Sigmoid colon (tissue), 7 donors: ENCODE results near the gene TRABD2B. TPM values are rescaled to one million over a fixed set of nuclear protein-coding genes. Genes with fewer than 3 reads are reported as not detected.
A peak's percentile ranks its signal among the peaks of the same experiment; 100 is the strongest.

Experiments
- DNase-seq: peaks from one replicate; pipeline ENCODE4 v3.0.0-alpha.2; 2019
- H3K27ac ChIP-seq, 4 donors: fragments of 200-600 bp; sonication (generic); one replicate each; pipeline ENCODE4 v1.5.1; 2016 to 2019; ENCODE audit warnings: mild to moderate bottlenecking in 1 of 4
- H3K27me3 ChIP-seq, 3 donors: fragments of 200-600 bp; sonication (generic); one replicate each; pipeline ENCODE4 v1.5.1; 2019; ENCODE audit warnings: mild to moderate bottlenecking in 1 of 3
- H3K36me3 ChIP-seq, 4 donors: fragments of 200-600 bp; sonication (generic); one replicate each; pipeline ENCODE4 v1.5.1; 2016 to 2019
- H3K4me1 ChIP-seq, 4 donors: fragments of 200-600 bp; sonication (generic); one replicate each; pipeline ENCODE4 v1.5.1; 2017 to 2019
- H3K4me3 ChIP-seq, 4 donors: fragments of 200-600 bp; sonication (generic); one replicate each; pipeline ENCODE4 v1.5.1; 2017 to 2019; ENCODE audit warnings: mild to moderate bottlenecking in 2 of 4, moderate library complexity in 1 of 4
- H3K9me3 ChIP-seq, 4 donors: fragments of 200-600 bp in 3 of 4; sonication (generic) in 3 of 4; one replicate each; pipeline versions ENCODE4 v1.5.1 to v1.6.1; 2013 to 2019
- CTCF ChIP-seq, 4 experiments: fragments of 450-650 bp in 3 of 4; fragments of 200-600 bp in 1 of 4; IDR thresholded peaks; one replicate each; pipeline ENCODE4 v1.5.1; 2016 to 2019; ENCODE audit warnings: antibody characterized with exemption in 4 of 4, mild to moderate bottlenecking in 3 of 4, moderate library complexity in 2 of 4
- EP300 ChIP-seq, 4 donors: sonication (generic); formaldehyde crosslinking; IDR thresholded peaks; one replicate each; pipeline ENCODE4 v1.6.1; 2017; ENCODE audit warnings: antibody characterized with exemption in 4 of 4
- POLR2A ChIP-seq, 2 donors: fragments of 450-650 bp; IDR thresholded peaks; one replicate each; pipeline ENCODE4 v1.6.1; 2016; ENCODE audit warnings: antibody characterized with exemption in 2 of 2, mild to moderate bottlenecking in 2 of 2, moderate library complexity in 2 of 2
- POLR2AphosphoS5 ChIP-seq, 4 donors: sonication (generic); formaldehyde crosslinking; IDR thresholded peaks; one replicate each; pipeline ENCODE4 v1.6.1; 2017; ENCODE audit warnings: antibody characterized with exemption in 4 of 4
- WGBS, 2 donors: extraction: QIAGEN DNeasy Blood & Tissue Kit; methylation state at CpG; one replicate each; pipeline ENCODE4 v1.1.7; 2013; 5-methylcytosine and 5-hydroxymethylcytosine counted together
- intact Hi-C: fragments of 100-400 bp; cut with DNase I; formaldehyde crosslinking; loops from one replicate; pipeline ENCODE4 v1.15.1; 2023
- polyA plus RNA-seq, 3 donors: library from polyadenylated mRNA; stranded (reverse); fragments of 200-250 nt; gene quantifications; one replicate each; pipeline ENCODE4 v1.2.3, GENCODE V29; 2013
- total RNA-seq, 4 donors: library from RNA; depleted of rRNA; stranded (reverse); fragments of >200 nt; gene quantifications; one replicate each; pipeline ENCODE4 v1.1.0, GENCODE V29; 2016
- donor health status: healthy with polysubstance abuse.
- donor health status: Bipolar disorder and iron deficiency.
- donor health status: healthy.

TRABD2B gene
- total and polyA plus RNA-seq, 7 donors: 0.63 to 1.8 (median 1.0) TPM; not detected in 1

DNA sequence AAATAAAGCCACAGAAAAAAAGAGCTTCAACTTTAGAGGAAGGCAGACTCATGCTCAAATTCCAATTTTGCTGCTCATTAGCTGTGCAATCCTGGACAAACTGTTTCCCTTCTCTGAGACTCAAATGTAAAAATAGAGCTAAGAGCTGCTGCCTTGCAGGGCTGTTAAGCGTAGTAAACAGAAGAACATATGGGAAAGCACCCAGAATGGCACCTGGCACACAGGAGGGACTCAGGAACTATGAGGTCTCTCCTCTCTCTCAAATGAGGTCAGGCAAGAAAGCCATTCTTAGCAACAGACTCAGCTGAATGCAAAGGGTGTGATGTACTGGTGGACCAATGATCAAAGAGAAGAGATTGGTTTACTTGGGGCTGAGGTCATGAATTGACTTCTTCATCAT, 61.3 kb downstream of the TRABD2B start:
- no peaks in the 10 kb centered on the region for H3K27me3 ChIP-seq
- H3K36me3 ChIP-seq: no peaks in the 10 kb centered on the region
- H3K4me1 ChIP-seq: no peaks in the 10 kb centered on the region
- intact Hi-C loops: no loop called here
- no peak overlapping the region for H3K4me3 ChIP-seq
- no peak for DNase-seq
- no peaks in the 10 kb centered on the region for H3K9me3 ChIP-seq
- H3K27ac ChIP-seq: peak overlapping the region in 1 of 4 donors; percentile 46
- WGBS, 2 donors: 49 to 56% methylated on average over 1 of the region's 1 CpG
- TF ChIP-seq POLR2A (IDR thresholded peaks at IDR 0.05) (no peak), EP300 (IDR thresholded peaks at IDR 0.05) (no peak), POLR2AphosphoS5 (IDR thresholded peaks at IDR 0.05) (no peak), CTCF (IDR thresholded peaks at IDR 0.05) (no peak)

- Histone ChIP-seq H3K36me3 (no peaks in the 10 kb centered on the region), H3K9me3 (no peaks in the 10 kb centered on the region), H3K27ac (peak overlapping the region; percentile 30 to 73 (median 46)), H3K4me1 (peaks cover 0 to 5% (median 1%) of the 10 kb centered on the region in 4 donors), H3K4me3 (no peak overlapping the region), H3K27me3 (no peaks in the 10 kb centered on the region)
- DNase-seq: no peak
- WGBS, 2 donors: 58 to 59% methylated on average over 4 of the region's 4 CpGs
- intact Hi-C loops: no loop called here
- TF ChIP-seq POLR2A (IDR thresholded peaks at IDR 0.05): no peak
- TF ChIP-seq POLR2AphosphoS5 (IDR thresholded peaks at IDR 0.05): peak in 2 of 4 donors; percentile 23 to 24
These were observed 62.0 kb downstream of the TRABD2B start for GRCh38 chr1:47935163-47935562.

DNA sequence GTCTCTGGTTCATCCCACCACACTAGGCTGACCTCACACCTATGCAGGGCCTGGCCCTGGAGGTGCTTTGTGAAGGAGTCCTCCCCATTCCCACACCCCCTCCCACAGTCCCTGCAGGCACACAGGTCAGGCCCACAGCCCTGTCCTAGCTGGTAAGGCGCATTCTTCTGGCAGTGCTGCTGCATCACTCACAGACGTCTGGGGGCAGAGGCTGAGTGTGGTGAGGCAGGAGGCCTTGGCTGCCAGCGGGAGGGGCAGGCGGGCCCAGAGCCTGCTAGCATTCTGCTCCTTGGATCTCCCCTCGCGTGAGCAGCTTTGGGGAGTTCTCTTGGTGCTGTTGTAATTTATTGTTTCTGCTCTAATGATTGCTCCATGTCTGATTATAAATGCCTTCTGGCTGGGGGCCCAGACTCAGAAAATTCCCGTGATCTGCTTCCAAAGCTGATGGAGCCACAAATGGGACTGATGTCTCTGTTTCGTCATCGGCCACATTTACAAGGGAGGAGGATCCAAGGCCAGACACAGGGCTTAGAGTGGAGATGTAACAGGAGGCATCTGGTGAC, 62.9 kb downstream of the TRABD2B start:
- no peaks in the 10 kb centered on the region for H3K36me3 ChIP-seq
- no peaks in the 10 kb centered on the region for H3K9me3 ChIP-seq
- intact Hi-C loops: no loop called here
- DNase-seq: peak; percentile 89
- TF ChIP-seq POLR2A (IDR thresholded peaks at IDR 0.05): no peak
- no peak for TF ChIP-seq CTCF (IDR thresholded peaks at IDR 0.05)
- TF ChIP-seq POLR2AphosphoS5 (IDR thresholded peaks at IDR 0.05): peak; percentile 27 to 49 (median 40)
- no peak for TF ChIP-seq EP300 (IDR thresholded peaks at IDR 0.05)
- WGBS, 2 donors: 68 to 70% methylated on average over 9 of the region's 9 CpGs
- no peak overlapping the region for H3K4me3 ChIP-seq
- H3K4me1 ChIP-seq: peaks cover 0 to 12% (median 3%) of the 10 kb centered on the region in 4 donors
- no peaks in the 10 kb centered on the region for H3K27me3 ChIP-seq
- peak overlapping the region; percentile 11 to 73 (median 46) for H3K27ac ChIP-seq

- Histone ChIP-seq H3K27ac (no peak overlapping the region), H3K9me3 (no peaks in the 10 kb centered on the region), H3K4me1 (peaks cover 0 to 12% (median 3%) of the 10 kb centered on the region in 4 donors), H3K36me3 (no peaks in the 10 kb centered on the region), H3K4me3 (no peak overlapping the region), H3K27me3 (no peaks in the 10 kb centered on the region)
- WGBS, 2 donors: 80 to 85% methylated on average over 6 of the region's 6 CpGs
- TF ChIP-seq CTCF (IDR thresholded peaks at IDR 0.05) (no peak), POLR2AphosphoS5 (IDR thresholded peaks at IDR 0.05) (no peak), POLR2A (IDR thresholded peaks at IDR 0.05) (no peak), EP300 (IDR thresholded peaks at IDR 0.05) (no peak)
- intact Hi-C loops: no loop called here
- DNase-seq: no peak
These were observed 64.4 kb downstream of the TRABD2B start for GRCh38 chr1:47932743-47933142.

DNA sequence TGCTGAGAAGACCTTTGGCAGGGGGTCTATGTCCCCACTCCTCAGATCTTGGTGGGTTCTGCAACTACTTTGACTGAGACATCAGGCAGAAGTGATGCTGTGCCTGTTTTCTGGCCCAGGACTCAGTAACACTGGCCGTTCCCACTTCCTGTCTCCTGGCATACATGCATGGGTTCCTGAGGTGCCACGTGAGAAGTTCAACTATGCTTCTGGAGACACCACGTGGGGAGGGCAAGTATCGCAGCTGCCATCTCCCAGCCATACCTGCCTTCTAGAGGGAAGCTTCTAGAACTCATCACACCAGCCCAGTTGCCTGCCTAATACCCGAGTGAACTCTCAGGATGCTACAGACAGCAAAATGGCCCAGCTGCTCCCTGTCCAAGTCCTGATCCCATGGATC, 65.8 kb downstream of the TRABD2B start:
- H3K36me3 ChIP-seq: no peaks in the 10 kb centered on the region
- H3K27ac ChIP-seq: no peak overlapping the region
- no peaks in the 10 kb centered on the region for H3K27me3 ChIP-seq
- no peak for TF ChIP-seq POLR2A (IDR thresholded peaks at IDR 0.05)
- DNase-seq: no peak
- WGBS, 2 donors: 49 to 68% methylated on average over 5 of the region's 5 CpGs
- H3K4me1 ChIP-seq: peaks cover 0 to 12% (median 3%) of the 10 kb centered on the region in 4 donors
- intact Hi-C loops: no loop called here
- H3K9me3 ChIP-seq: no peaks in the 10 kb centered on the region
- H3K4me3 ChIP-seq: no peak overlapping the region
